UCSD-AML1 (cell line): ENCODE results near the gene RIN3.
"Not testable (repeated sequence)": the region's sequence is repeated elsewhere in the genome, so short reads cannot be mapped to it uniquely, and the experiment has no call there.

ENCODE experiments used
- DNase-seq: peaks from one replicate; lab custom pipeline; 2025; ENCODE audit not compliant: unreplicated experiment; lab: John Stamatoyannopoulos, UW

The RIN3 gene

GRCh38 chr14:92659765-92660561, 146.4 kb downstream of the RIN3 start:
- DNase-seq = peak; percentile 74

- DNase-seq = no peak
Observed at GRCh38 chr14:92660571-92660970, 147.0 kb downstream of the RIN3 start.

GRCh38 chr14:92663049-92663448, 149.5 kb downstream of the RIN3 start:
- no peak for DNase-seq

GRCh38 chr14:92665661-92666110, 152.1 kb downstream of the RIN3 start:
- peak; percentile 86 for DNase-seq

- no peak for DNase-seq
Observed at GRCh38 chr14:92666251-92666650, 152.7 kb downstream of the RIN3 start.

GRCh38 chr14:92668276-92668973, 154.8 kb downstream of the RIN3 start:
- no peak for DNase-seq

- DNase-seq = peak; percentile 79
Observed at GRCh38 chr14:92670160-92670559, 156.6 kb downstream of the RIN3 start.

GRCh38 chr14:92670643-92671366, 157.2 kb downstream of the RIN3 start:
- no peak for DNase-seq

- DNase-seq = no peak
Observed at GRCh38 chr14:92673601-92674150, 160.1 kb downstream of the RIN3 start.

GRCh38 chr14:92675421-92675820, 161.8 kb downstream of the RIN3 start:
- DNase-seq = no peak

GRCh38 chr14:92675976-92676375, 162.4 kb downstream of the RIN3 start:
- no peak for DNase-seq

- DNase-seq = no peak
Observed at GRCh38 chr14:92676403-92677086, 163.0 kb downstream of the RIN3 start.

GRCh38 chr14:92677087-92677668, 163.6 kb downstream of the RIN3 start:
- peak; percentile 80 for DNase-seq

GRCh38 chr14:92677955-92678354, 164.4 kb downstream of the RIN3 start:
- no peak for DNase-seq

GRCh38 chr14:92678766-92679165, 165.2 kb downstream of the RIN3 start:
- no peak for DNase-seq

- no peak for DNase-seq
Observed at GRCh38 chr14:92679246-92679645, 165.7 kb downstream of the RIN3 start.

GRCh38 chr14:92680330-92680729, 166.7 kb downstream of the RIN3 start:
- DNase-seq = not testable (repeated sequence)

- peak; percentile 81 for DNase-seq
Observed at GRCh38 chr14:92680781-92681650, 167.4 kb downstream of the RIN3 start.

- DNase-seq = no peak
Observed at GRCh38 chr14:92683041-92683440, 169.5 kb downstream of the RIN3 start.
